ENCODE data around the gene NR3C1. TPM values are rescaled to one million over a fixed set of nuclear protein-coding genes. Genes with fewer than 3 reads are reported as not detected.

The NR3C1 gene
- total RNA-seq, 2 experiments from 2014 or later, result 52.7 to 55.6 TPM

GRCh38 chr5:143312822-143313221 lies 90.7 kb downstream of the NR3C1 start:
- H3K27ac Mint-ChIP-seq, result no peak overlapping the region
- POLR2A ChIA-PET, result no interaction called here
- CTCF ChIA-PET, result interaction anchor here (1.5 kb wide), 1 partner anchor 296 kb away, joined by 3 read pairs; no protein-coding TSS in a partner anchor
- intact Hi-C loops (cut with micrococcal nuclease), result no loop called here
- H3K36me3 Mint-ChIP-seq (ENCODE audit: low read depth), result peaks cover 55% of the 10 kb centered on the region
- no peak overlapping the region for H3K4me3 Mint-ChIP-seq
- H3K4me1 Mint-ChIP-seq (ENCODE audit: low read depth), result peaks cover 52% of the 10 kb centered on the region
- no peak for DNase-seq
- no peak for TF ChIP-seq CTCF (IDR thresholded peaks at IDR 0.05)
- H3K9me3 Mint-ChIP-seq, result peaks cover under 1% of the 10 kb centered on the region
- no peak for ATAC-seq
- H3K27me3 Mint-ChIP-seq, result no peaks in the 10 kb centered on the region

- no peak overlapping the region for H3K27ac Mint-ChIP-seq
- ATAC-seq (no peak), DNase-seq (no peak)
- H3K9me3 Mint-ChIP-seq, result peaks cover 4% of the 10 kb centered on the region
- ChIA-PET POLR2A (no interaction called here), CTCF (no interaction called here)
- no peaks in the 10 kb centered on the region for H3K27me3 Mint-ChIP-seq
- H3K4me1 Mint-ChIP-seq (ENCODE audit: low read depth), result peaks cover 51% of the 10 kb centered on the region
- H3K4me3 Mint-ChIP-seq, result no peak overlapping the region
- TF ChIP-seq CTCF (IDR thresholded peaks at IDR 0.05), result no peak
- intact Hi-C loops (cut with micrococcal nuclease), result no loop called here
- peaks cover 64% of the 10 kb centered on the region for H3K36me3 Mint-ChIP-seq (ENCODE audit: low read depth)
These were observed 91.5 kb downstream of the NR3C1 start for GRCh38 chr5:143311955-143312354.

GRCh38 chr5:143311428-143311827 lies 92.1 kb downstream of the NR3C1 start:
- ChIA-PET CTCF (no interaction called here), POLR2A (interaction anchor here (1.0 kb wide), 1 partner anchor 13 kb away, joined by 3 read pairs; no protein-coding TSS in a partner anchor)
- Mint-ChIP-seq H3K4me1 (ENCODE audit: low read depth) (peaks cover 49% of the 10 kb centered on the region), H3K27me3 (no peaks in the 10 kb centered on the region), H3K36me3 (ENCODE audit: low read depth) (peaks cover 64% of the 10 kb centered on the region), H3K27ac (no peak overlapping the region), H3K4me3 (no peak overlapping the region), H3K9me3 (peaks cover 4% of the 10 kb centered on the region)
- intact Hi-C loops (cut with micrococcal nuclease), result no loop called here
- no peak for DNase-seq
- no peak for TF ChIP-seq CTCF (IDR thresholded peaks at IDR 0.05)
- ATAC-seq, result no peak

GRCh38 chr5:143309661-143310431 lies 93.6 kb downstream of the NR3C1 start:
- peaks cover 50% of the 10 kb centered on the region for H3K4me1 Mint-ChIP-seq (ENCODE audit: low read depth)
- no peak for DNase-seq
- POLR2A ChIA-PET, result no interaction called here

More at GRCh38 chr5:143309661-143310431, 93.6 kb downstream of the NR3C1 start:
- Mint-ChIP-seq H3K4me3 (no peak overlapping the region), H3K27ac (no peak overlapping the region), H3K9me3 (peaks cover 14% of the 10 kb centered on the region), H3K27me3 (no peaks in the 10 kb centered on the region), H3K36me3 (ENCODE audit: low read depth) (peaks cover 78% of the 10 kb centered on the region)
- no peak for TF ChIP-seq CTCF (IDR thresholded peaks at IDR 0.05)
- CTCF ChIA-PET, result no interaction called here
- intact Hi-C loops (cut with micrococcal nuclease), result no loop called here
- no peak for ATAC-seq
